Activated T-helper 1 cell treated with Interleukin-2 at 50 U/mL for 16 hours (primary cell): ENCODE results near the gene ULK3.
A peak's percentile ranks its signal among the peaks of the same experiment; 100 is the strongest.

Source experiments
- DNase-seq: peaks from one replicate; pipeline ENCODE4 v3.0.0-alpha.2; 2020; ENCODE audit warnings: low read depth

The ULK3 gene

DNA sequence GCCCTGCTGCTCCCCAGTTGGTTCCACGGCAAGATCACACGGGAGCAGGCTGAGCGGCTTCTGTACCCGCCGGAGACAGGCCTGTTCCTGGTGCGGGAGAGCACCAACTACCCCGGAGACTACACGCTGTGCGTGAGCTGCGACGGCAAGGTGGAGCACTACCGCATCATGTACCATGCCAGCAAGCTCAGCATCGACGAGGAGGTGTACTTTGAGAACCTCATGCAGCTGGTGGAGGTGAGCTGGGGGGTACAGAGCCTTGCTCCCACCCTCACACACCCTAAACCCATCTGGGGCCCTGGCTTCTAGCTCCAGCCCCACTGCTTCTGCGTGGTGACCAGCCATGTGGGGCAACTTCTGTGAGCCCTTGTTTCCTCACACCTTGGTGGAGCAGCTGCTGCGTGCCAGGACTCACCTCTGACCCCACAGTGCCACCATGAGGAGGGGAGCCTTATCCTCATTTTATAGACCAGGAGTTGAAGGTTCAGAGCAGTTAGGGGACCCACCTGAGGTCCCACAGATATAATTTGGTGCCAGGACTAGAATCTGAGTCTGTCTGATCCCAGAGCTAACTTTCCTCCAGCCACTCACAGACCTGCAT is 43.6 kb downstream of the ULK3 start:
- DNase-seq = no peak

- no peak for DNase-seq
These were observed 44.3 kb downstream of the ULK3 start for GRCh38 chr15:74798388-74799254.

- no peak for DNase-seq
These were observed 46.9 kb downstream of the ULK3 start for GRCh38 chr15:74795966-74796625.

- DNase-seq = no peak
These were observed 48.0 kb downstream of the ULK3 start for GRCh38 chr15:74794970-74795349.

GRCh38 chr15:74794248-74794969 is 48.5 kb downstream of the ULK3 start:
- no peak for DNase-seq

- DNase-seq = peak; percentile 67
These were observed 49.6 kb downstream of the ULK3 start for GRCh38 chr15:74793135-74794028.

DNA sequence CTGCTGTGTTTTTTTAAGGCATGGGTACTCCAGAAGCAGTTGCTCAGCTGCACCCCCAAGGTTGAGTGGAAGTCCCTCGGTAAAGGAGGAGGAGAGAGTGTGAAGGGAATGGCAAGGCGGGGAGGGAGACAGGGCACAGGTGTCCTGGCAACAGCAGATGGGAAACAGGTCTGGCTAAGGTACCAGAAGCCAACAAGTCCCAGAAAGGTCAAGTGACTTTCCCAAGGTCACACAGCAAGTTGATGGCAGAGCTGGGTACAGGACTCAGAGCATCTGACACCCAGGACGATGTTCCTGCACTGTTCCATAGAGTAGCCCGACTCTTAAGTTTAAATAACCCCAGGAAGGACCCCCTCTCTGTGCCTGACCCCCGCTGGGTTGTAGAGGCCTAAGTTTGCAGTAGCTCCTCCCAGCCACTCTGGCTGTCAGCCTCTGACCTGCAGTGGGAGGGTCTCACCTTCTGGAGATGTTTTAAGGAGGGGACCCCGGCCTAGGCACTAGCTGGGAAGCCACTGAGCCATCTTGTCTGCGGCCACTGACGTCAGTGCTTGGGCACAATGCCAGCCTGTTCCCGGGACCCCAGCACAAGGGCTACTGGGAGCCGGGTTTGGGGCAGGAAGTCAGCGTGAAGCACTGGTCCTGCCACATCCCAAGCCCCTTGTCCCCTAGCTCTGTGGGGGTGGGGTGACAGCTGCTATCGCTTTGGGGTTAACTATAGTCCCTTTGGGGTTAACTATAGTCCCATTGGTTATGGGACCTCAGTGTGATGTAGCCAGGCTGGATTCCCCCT is 50.5 kb downstream of the ULK3 start:
- DNase-seq = no peak

DNA sequence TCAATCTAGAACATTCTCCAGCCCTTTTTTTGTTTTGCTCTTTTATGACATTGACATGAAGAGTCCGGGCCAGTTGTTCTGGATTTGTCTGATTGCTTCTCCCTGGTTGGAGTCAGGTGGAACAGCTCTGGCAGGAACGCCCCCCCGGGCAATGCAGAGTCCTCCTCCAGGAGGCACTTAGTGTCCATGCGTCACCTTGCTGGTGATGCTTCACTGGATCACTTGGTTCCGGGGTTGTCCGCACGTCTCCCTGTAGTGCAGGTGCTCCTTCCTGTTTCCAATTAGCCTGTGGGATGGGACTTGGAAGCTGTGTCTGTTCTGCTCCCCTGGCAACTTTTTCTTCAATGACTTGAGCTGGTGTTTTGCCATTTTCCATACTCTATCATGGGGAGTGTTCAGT is 51.3 kb downstream of the ULK3 start:
- no peak for DNase-seq

- DNase-seq = no peak
These were observed 51.9 kb downstream of the ULK3 start for GRCh38 chr15:74791007-74791406.

GRCh38 chr15:74790080-74790916 is 52.7 kb downstream of the ULK3 start:
- no peak for DNase-seq

DNA sequence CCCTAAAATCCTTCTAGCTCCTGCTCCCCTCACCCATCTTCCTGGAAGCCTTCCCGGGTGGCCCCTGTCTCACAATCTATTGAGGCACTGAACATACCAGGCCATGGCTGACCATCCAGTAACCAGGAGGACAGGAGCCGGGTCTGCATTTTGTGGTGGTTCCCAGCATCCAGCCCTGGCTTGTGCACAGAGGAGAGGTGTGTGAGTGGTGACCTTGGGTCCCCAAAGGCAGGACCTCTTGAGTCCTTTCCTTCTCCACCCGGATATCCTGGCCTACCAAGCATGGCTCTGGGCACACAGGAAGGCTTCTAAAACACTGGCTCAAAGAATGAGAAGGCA is 53.2 kb downstream of the ULK3 start:
- no peak for DNase-seq

DNA sequence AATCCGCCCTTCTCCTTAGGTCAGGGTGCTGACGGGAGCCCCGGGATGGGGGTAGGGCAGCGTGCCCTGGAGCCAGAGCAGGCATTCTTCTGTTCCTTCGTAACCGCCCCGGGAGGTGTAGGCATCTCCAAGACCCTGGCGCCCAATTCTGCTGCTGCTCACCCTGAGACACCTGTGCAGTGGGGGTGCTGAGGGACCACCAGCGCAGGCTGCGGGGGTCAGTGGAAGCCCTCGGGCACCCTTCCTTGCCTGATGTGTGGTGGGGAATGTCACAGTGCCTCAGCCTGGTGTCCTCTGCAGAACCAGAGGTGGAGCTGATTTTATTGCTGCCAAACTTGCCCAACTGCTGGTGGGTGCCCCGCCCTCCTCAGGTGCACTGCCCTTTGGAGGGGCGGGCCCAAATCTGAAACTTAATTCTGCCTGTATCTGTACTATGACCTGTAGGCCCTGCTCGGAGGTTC is 53.8 kb downstream of the ULK3 start:
- DNase-seq = no peak

- DNase-seq = peak; percentile 41
These were observed 54.2 kb downstream of the ULK3 start for GRCh38 chr15:74788683-74789151.

DNA sequence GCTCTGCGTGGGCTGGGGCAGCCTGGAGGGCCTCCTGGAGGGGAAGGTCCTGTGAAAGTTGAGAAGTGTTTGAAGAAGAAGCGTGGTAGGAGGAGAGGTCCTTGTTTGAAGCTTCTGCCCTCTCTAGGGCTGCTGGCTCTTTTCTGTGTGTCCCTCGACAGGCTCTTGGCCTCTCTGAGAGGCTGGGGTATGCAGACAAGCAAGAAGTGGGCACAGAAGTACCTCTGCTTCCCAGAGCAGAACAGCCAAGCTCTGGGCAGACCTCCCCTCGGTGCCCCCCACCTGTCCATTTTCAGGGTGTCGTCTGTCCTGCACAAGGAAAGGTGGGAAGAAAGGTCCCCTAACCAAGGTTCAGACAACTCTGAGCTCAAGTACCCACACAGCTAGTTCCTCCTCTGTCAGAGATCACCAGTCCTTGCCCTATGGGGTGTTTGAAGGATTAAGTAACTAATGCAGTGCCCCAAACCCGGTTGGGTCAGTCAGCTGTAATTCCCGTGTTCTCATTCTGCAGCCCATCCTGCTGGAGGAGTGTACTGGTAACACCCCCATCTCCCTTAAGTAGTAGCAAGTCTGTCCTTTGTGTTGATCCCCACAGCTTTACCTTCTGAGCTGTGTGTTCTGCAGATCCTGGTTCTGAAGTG is 54.8 kb downstream of the ULK3 start:
- DNase-seq = no peak

GRCh38 chr15:74787251-74788041 is 55.5 kb downstream of the ULK3 start:
- peak; percentile 83 for DNase-seq

GRCh38 chr15:74786551-74787165 is 56.3 kb downstream of the ULK3 start:
- no peak for DNase-seq
